Measurements from ENCODE around the gene QSER1.
"Not testable (repeated sequence)": the region's sequence is repeated elsewhere in the genome, so short reads cannot be mapped to it uniquely, and the experiment has no call there.

QSER1 gene

DNA sequence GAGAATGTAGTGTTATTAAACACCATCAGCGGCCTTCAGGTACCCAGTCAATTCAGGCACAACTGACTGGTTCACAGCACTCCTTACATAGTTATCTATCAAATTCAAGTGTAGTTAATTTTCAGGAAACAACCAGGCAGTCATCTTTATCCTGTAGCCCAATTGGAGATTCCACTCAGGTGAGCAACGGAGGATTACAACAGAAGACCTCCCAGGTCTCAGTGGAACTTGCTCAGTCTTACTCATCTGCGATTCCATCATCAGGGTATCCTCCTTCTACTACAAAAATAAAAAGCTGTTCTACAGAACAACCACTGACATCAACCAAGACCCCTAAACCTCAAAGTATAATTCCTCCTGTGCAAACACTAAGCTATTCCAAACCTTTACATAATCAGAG lies 39.6 kb downstream of the QSER1 start:
- no peak for FAIRE-seq

DNA sequence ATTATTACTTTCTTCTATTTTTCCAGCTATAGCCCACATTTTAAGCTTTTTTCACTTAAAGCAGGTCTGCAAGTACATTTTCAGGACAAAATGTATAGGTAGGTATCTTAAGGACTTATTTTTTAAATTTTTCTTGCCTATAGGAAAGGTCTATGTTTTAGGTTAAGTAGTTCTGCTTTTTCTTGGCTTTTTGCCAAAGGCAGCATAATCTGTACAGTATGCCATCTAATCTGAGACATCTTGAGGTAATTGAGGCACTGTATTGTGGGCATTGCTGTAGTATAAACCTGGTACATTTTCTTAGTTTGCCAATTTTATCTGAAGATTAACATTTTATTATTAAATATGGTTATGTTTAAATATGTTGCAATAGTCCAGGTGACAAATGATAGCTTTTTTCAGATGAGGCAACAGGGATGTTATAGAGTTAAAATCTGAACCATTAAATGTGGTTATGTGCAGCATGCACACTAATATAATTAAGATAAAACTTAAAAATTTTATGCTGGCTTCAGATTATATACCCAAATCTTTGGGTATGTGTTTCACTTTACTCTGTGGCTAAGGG lies 42.9 kb downstream of the QSER1 start:
- FAIRE-seq (no peak), DNase-seq (ENCODE audit: low spot score) (no peak)

More for the DNA sequence above, 39.6 kb downstream of the QSER1 start:
- DNase-seq (ENCODE audit: low spot score): no peak

GRCh38 chr11:32936178-32936577 lies 43.6 kb downstream of the QSER1 start:
- not testable (repeated sequence) for DNase-seq (ENCODE audit: low spot score); FAIRE-seq

GRCh38 chr11:32937283-32937682 lies 44.7 kb downstream of the QSER1 start:
- FAIRE-seq; DNase-seq (ENCODE audit: low spot score): not testable (repeated sequence)

DNA sequence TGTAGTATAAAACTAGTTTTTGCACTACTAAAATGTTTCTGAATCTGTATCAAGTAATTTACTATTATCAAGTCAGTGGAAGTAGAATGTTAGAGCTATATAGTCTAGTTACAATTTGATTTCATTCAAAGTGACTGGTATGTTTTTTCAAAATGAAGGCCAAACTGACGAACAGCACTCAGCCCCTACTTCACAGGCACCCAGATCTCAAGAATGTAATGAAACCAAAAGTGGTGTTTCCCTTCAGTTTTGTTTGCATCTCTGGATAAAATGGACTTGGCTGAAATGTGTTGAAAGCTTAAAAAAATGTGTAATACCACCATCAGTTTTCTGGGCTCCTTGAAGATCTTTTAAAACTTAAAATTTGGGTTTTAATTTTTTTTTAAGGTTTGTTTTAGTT lies 46.4 kb downstream of the QSER1 start:
- no peak for DNase-seq (ENCODE audit: low spot score)
- FAIRE-seq: no peak

- FAIRE-seq (no peak), DNase-seq (ENCODE audit: low spot score) (no peak)
Measured at GRCh38 chr11:32939866-32940265, 47.3 kb downstream of the QSER1 start.

- DNase-seq (ENCODE audit: low spot score) (no peak), FAIRE-seq (no peak)
Measured at GRCh38 chr11:32940865-32941264, 48.3 kb downstream of the QSER1 start.

- FAIRE-seq (no peak), DNase-seq (ENCODE audit: low spot score) (no peak)
Measured at GRCh38 chr11:32947978-32948377, 55.4 kb downstream of the QSER1 start.

DNA sequence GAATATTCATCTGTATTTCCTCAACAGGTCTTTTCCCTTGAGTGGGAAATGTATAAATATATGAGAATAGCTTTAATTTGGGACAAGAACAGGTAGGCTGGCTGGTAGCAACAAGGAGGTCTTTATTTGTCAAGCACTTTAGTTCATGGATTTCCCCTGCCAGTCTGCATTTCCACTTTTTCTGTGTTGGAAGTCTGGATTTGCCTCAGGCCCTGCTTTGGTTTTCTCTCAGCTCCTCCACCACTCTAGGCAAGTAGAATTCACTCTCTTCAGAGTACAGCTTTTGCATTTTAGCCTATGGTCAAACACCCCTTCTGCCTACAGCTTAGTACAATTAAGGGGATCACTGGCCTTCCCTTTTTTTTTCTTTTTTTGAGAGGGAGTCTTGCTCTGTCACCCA lies 57.1 kb downstream of the QSER1 start:
- DNase-seq (ENCODE audit: low spot score): no peak
- FAIRE-seq: no peak

- no peak for DNase-seq (ENCODE audit: low spot score)
- no peak for FAIRE-seq
Measured at GRCh38 chr11:32952421-32952820, 59.8 kb downstream of the QSER1 start.

DNA sequence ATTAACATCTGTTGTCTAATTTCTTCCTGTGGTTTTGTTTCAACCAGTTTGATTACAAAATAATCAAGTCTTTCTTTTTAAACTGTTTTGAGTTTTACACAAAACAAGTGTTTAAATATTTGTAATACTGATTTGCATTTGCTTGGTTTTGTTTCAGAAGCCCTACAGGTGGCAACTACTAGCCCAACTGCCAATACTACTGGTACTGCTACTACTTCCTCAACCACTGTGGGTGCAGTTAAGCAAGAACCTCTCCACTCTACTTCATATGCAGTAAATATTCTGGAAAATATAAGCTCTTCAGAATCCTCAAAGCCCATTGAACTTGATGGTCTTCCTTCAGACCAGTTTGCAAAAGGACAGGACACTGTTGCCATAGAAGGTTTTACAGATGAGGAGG lies 61.1 kb downstream of the QSER1 start:
- FAIRE-seq (no peak), DNase-seq (ENCODE audit: low spot score) (no peak)

DNA sequence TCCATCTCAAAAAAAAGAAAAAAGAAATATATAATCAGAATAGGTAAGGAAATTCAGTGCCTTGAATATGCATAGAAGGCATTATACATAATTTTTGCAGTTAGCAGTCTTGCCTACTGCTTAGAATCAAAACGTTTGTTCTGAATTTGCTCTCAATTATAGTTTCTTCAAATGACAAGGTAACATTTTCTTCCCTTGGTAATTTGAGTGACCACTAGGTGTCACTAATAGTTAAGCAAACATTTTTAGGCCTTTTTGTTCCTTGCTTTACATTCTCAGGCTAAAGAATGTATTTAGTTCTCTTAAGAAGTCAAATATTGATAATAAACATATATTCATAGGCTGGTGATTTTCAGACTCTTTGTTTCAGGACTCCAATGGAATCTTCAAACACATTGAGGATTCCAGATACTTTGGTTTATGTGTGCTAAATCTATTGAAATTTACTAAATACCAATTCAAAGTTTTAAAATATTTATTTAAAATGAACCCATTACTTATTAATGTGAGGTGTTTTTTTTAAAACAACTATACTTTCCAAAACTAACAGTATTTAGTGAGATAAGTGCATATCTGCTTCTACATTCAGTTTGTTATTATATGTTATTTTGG lies 68.0 kb downstream of the QSER1 start:
- DNase-seq (ENCODE audit: low spot score): peak; percentile 11
- FAIRE-seq: no peak

DNA sequence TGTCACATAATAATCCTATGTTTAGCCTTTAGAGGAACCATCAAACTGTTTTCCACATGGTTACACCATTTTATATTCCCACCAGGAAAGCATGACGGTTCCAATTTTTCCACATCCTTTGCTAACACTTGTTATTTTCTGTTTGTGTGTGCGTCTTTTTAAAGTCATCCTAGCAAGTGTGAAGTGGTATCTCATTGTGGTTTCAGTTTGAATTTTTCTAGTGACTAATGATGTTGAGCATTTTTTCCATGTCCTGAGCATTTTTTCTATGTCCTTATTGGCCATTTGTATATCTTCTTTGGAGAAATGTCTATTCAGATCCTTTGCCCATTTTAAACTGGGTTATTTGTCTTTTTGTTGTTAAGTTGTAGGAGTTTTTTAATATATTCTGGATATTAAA lies 69.4 kb downstream of the QSER1 start:
- FAIRE-seq: no peak
- DNase-seq (ENCODE audit: low spot score): no peak

DNA sequence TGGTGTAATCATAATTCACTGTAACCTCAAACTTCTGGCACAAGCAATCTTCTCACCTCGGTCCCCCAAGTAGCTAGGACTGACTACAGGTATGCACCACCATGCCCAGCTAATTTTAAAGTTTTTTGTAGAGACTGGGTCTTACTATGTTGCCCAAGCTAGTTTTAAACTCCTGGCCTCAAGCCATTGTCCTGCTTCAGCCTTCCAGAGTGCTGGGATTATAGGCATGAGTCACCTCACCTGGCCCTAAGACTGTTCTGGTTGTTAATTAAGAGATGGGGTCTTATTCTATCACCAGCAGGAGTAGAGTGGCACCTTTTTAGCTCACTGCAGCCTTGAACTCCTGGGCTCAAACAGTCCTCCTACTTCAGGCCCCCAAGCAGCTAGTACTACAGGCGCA lies 71.1 kb downstream of the QSER1 start:
- no peak for FAIRE-seq
- no peak for DNase-seq (ENCODE audit: low spot score)

GRCh38 chr11:32968541-32968940 lies 75.9 kb downstream of the QSER1 start:
- no peak for DNase-seq (ENCODE audit: low spot score)
- FAIRE-seq: no peak

- not testable (repeated sequence) for DNase-seq (ENCODE audit: low spot score)
Measured at GRCh38 chr11:32972233-32972632, 79.6 kb downstream of the QSER1 start.

GRCh38 chr11:32972781-32973180 lies 80.2 kb downstream of the QSER1 start:
- FAIRE-seq (peak; percentile 46), DNase-seq (ENCODE audit: low spot score) (no peak)

More at GRCh38 chr11:32972233-32972632, 79.6 kb downstream of the QSER1 start:
- FAIRE-seq: not testable (repeated sequence)

DNA sequence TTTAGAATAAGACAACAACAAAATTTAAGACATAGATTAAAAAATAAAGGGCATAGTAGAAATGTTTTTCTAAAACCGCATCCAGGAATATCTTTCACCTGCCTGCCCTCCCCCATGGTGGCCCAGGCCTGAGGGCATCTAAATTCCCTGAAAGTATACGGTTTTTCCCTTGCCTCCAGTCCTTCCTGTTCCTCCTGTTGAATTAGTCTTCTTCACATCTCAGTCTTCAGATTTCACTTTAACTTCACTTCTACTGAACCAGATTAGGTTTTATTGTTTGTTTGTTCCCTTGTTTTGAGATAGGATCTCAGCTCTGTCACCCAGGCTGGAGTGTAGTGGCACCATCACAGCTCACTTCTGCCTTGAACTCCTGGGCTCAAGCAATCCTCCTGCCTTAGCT lies 90.0 kb downstream of the QSER1 start:
- peak; percentile 23 for FAIRE-seq
- no peak for DNase-seq (ENCODE audit: low spot score)

- DNase-seq (ENCODE audit: low spot score) (no peak), FAIRE-seq (no peak)
Measured at GRCh38 chr11:32983506-32983905, 90.9 kb downstream of the QSER1 start.

DNA sequence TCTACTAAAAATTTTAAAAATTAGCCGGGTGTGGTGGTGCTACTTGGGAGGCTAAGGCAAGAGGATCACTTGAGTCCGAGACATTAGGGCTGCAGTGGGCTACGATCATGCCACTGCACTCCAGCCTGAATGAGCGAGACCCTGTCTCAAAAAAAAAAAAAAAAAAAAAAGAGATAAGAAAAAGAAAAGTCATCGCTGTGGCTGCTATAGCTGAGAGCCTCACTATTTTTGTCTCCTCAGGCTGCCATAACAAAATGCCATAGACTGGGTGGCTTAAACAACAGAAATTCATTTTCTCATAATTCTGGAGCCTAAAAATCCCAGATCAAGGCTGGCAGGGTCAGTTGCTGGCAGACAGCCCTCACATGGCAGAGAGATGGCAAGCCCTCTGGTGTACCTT lies 93.0 kb downstream of the QSER1 start:
- DNase-seq (ENCODE audit: low spot score): no peak
- no peak for FAIRE-seq

GRCh38 chr11:32987851-32988250 lies 95.2 kb downstream of the QSER1 start:
- FAIRE-seq: no peak
- no peak for DNase-seq (ENCODE audit: low spot score)

DNA sequence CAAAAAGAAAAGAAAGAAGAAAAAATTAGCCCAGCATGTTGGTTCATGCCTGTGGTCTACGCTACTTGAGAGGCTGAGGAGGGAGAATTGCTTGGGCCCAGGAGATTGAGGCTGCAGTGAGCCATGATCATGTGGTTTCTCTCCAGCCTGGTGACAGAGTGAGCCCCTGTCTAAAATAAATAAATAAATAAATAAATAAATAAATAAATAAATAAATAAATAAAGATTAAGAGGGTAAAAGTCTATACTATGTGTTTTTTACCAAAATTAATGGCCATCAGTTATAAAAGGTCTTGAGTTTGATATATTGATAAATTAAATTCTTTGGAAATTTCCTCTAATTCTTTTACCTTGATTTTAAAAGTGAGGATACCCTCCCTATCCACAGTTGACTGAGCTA lies 97.9 kb downstream of the QSER1 start:
- FAIRE-seq (no peak), DNase-seq (ENCODE audit: low spot score) (no peak)

GRCh38 chr11:32991427-32991826 lies 98.8 kb downstream of the QSER1 start:
- DNase-seq (ENCODE audit: low spot score) (no peak), FAIRE-seq (no peak)

Data from urothelium cell line (cell line).